ENCODE data around the gene OCA2. TPM values are rescaled to one million over a fixed set of nuclear protein-coding genes. Genes with fewer than 3 reads are reported as not detected.

Gene OCA2
- total RNA-seq, 1 experiment from 2014 or later, result 0.21 TPM

DNA sequence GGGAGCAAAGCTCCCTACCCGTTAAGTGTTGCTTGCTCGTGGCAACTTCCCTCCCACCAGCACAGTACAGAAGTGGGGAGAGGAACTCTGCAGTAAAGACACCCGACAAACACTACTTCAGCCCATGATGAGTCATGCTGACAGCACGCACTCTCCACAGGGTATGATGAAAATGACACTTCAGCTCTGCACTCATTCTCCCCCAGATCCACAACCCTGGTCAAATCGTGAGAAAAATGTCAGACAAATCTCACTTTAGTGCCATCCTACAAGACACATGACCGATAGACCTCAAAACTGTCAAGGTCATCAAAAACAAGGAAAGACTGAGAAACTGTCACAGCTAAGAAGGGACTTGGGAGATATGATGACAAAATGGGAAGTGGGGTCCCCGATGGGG lies 278.9 kb downstream of the OCA2 start:
- no peaks in the 10 kb centered on the region for H3K36me3 ChIP-seq (replicated peaks; ENCODE audit: control insufficient read depth, insufficient read depth, low read length)
- no peaks in the 10 kb centered on the region for H3K27me3 ChIP-seq (ENCODE audit: control insufficient read depth, insufficient read depth, low read length)
- H3K4me3 ChIP-seq (ENCODE audit: insufficient read depth, low read depth, low read length), result no peak overlapping the region
- no peak for DNase-seq

DNA sequence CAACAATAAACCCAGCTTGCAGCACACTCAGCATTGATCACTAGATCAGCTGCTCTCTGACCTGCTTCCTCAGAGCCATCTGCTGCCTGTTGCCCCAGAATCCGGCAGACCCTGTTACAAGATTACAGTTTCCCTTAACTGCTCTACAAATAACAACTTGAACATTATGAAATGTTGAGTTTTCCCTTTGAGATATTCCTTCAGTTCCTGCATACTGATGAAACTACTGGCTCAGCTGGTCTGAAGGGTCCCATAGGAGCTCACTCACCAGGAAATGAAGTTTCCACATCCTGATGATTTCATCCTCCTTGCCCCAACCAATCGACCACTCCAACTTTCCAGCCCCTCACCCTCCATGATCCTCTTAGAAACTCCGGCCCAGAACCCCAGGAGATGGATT lies 281.9 kb downstream of the OCA2 start:
- DNase-seq, result no peak
- no peaks in the 10 kb centered on the region for H3K36me3 ChIP-seq (replicated peaks; ENCODE audit: control insufficient read depth, insufficient read depth, low read length)
- no peaks in the 10 kb centered on the region for H3K27me3 ChIP-seq (ENCODE audit: control insufficient read depth, insufficient read depth, low read length)
- H3K4me3 ChIP-seq (ENCODE audit: insufficient read depth, low read depth, low read length), result no peak overlapping the region

DNA sequence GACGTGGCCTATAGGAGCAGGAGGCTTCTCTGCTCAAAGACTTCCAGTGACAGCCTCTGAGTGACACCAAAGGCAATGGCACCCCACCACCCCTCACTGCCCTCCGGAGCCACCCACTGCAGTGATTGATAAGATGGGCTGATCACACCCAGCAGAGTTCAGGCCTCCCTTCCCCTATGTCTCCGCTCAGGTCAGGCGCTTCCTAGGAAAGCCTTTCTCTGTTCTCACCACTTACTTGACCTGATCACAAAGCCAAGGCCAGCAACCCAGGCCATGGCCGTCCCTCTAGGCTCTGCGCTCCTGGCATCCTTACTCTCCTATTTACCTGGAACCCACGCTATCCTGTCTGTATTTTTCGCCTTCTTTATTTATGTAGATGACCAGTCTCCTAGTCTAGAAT lies 282.3 kb downstream of the OCA2 start:
- Histone ChIP-seq H3K27me3 (ENCODE audit: control insufficient read depth, insufficient read depth, low read length) (no peaks in the 10 kb centered on the region), H3K4me3 (ENCODE audit: insufficient read depth, low read depth, low read length) (no peak overlapping the region), H3K36me3 (replicated peaks; ENCODE audit: control insufficient read depth, insufficient read depth, low read length) (no peaks in the 10 kb centered on the region)
- no peak for DNase-seq

DNA sequence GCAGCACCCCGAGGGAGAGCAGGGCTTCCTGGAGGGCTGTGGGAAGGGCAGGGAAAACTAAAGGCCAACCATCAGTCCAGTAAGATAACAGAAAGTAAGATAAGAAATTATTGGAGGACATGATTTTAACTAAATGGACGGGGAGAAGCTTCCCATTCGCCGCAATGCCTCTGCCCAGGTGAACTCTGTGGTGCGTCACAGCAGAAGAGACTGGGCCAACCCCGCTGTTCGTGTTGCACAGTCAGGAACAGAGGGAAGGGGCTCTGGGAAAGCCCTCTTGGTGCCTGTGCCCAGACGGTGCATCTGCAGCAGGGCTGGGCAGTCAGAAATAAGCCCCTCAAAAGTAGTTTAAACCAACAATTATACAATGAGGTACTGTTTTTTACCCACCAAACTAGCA lies 284.1 kb downstream of the OCA2 start:
- no peaks in the 10 kb centered on the region for H3K27me3 ChIP-seq (ENCODE audit: control insufficient read depth, insufficient read depth, low read length)
- H3K4me3 ChIP-seq (ENCODE audit: insufficient read depth, low read depth, low read length), result no peak overlapping the region
- DNase-seq, result no peak
- H3K36me3 ChIP-seq (replicated peaks; ENCODE audit: control insufficient read depth, insufficient read depth, low read length), result no peaks in the 10 kb centered on the region

DNA sequence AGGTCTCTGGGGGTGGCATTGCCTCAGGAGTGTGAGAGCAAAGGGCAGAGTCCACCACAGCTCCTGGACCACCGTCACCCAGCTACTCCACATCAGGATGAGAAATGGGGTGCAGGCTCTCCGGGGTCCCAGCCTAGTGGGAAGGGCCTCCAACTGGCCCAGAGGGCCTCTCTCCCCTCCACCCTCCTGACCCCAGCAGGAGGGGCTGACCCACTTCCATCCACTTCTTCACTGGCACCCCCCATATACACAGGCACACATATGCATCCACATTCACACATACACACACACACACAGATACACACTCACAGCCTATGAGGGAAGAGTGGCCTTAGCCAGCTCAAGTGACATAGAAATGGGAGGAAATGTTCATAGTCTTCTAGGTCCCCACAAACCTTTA lies 286.0 kb downstream of the OCA2 start:
- H3K4me3 ChIP-seq (ENCODE audit: insufficient read depth, low read depth, low read length), result no peak overlapping the region
- no peaks in the 10 kb centered on the region for H3K36me3 ChIP-seq (replicated peaks; ENCODE audit: control insufficient read depth, insufficient read depth, low read length)
- no peaks in the 10 kb centered on the region for H3K27me3 ChIP-seq (ENCODE audit: control insufficient read depth, insufficient read depth, low read length)
- DNase-seq, result no peak

DNA sequence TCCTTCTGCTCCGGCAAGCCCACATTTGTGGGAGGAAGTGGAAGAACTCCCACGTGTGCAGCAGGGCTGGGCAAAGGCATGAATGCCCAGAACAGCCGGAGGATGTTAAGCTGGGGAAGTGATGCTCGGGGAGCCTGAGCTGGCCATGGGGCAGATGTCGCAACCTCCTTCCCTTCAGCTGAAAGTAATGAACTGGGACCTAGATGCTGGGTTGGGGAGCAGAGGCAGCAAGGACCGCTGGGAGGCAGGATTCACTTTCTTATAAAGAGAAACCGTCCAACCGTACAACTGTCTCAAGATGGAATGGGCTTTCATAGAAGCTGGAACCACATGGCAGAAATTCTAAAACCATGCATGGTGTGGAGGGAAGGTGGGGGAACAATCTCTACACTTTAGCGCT lies 290.9 kb downstream of the OCA2 start:
- Histone ChIP-seq H3K27me3 (ENCODE audit: control insufficient read depth, insufficient read depth, low read length) (no peaks in the 10 kb centered on the region), H3K36me3 (replicated peaks; ENCODE audit: control insufficient read depth, insufficient read depth, low read length) (no peaks in the 10 kb centered on the region), H3K4me3 (ENCODE audit: insufficient read depth, low read depth, low read length) (no peak overlapping the region)
- no peak for DNase-seq

DNA sequence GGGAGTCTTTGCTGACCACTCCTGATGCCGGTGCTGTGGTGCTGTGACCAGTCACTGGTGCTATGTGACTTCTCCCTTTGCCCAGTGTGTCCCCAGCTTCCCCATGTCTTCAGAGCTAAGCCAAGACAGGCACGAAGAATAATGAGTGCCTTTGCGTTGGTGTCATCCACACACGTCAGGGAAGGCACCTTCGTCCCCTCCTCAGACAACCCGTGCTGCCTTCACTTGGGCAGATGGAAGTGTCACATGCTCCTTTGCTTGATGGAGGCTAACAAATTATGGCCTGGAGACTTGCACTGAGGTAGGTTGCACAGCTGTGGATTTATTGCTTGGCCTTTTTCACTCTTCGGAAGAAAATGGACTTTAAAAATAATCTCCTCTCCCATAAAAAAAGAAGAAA lies 291.8 kb downstream of the OCA2 start:
- no peak for DNase-seq
- no peaks in the 10 kb centered on the region for H3K27me3 ChIP-seq (ENCODE audit: control insufficient read depth, insufficient read depth, low read length)
- H3K4me3 ChIP-seq (ENCODE audit: insufficient read depth, low read depth, low read length), result no peak overlapping the region
- no peaks in the 10 kb centered on the region for H3K36me3 ChIP-seq (replicated peaks; ENCODE audit: control insufficient read depth, insufficient read depth, low read length)

DNA sequence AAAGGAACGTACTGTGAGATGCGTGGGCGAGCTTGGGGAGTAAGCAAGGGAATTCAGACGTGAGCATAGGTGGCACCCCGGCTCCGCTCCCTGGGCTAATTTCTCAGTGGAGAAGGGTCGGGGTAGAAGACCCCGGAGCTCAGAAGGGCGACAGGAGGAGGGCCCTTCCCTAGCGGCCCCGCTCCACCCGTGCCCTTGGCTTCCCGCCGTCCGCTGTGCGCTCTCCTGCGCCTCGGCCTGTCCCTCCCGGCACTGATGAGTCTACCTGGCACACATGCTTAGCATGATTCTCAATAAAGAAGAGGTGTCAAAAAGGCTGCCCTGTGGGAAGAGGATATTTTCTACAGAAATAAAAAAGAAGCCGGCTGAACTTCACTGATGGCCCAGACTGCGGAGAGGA lies 292.7 kb downstream of the OCA2 start:
- no peak for DNase-seq

DNA sequence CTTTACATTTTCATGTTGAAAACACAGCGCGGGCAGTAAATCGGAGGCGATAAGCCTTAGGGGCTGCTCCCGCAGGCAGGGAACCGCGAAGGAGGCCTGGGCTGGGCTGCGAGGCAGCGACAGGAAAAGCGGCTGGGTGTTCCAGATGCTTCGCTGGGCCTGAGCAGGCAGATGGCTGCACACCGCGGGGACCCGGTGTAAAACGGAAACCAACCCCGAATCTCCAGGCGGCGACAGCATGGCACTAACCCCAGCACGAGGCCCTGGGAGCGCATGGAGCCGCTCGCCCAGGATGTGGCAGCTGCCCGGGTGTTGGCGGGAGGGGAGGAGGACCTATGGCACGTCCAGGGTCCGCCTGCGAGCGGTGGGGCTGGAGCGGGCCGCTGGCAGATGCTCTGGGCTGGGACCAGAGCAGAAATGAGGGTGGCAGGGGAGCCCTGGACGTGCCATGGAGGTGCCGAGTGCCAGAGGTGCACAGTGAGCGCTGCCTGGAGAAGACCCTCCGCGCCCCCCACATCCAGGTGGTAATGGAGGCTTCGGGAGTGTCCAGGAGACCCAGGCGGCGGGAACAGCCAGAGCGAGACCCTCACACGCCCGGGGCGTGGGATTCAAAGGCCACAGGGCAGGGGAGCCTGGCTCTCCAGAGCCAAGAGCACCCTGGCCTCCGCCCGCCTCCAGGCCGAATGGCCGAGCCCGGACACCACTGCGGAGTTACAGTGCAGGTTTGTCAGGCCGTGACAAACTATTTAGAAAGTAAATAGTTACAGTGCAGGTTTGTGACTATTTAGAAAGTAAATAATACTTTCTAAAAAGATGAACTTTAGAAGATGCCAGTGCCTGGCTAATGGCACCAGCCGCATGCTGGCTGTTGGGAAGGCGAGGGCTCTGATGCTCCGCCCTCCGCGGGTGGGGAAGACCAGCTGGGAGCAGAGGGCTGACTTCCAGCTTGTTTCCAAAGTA lies 293.6 kb downstream of the OCA2 start:
- no peak overlapping the region for H3K4me3 ChIP-seq (ENCODE audit: insufficient read depth, low read depth, low read length)
- no peaks in the 10 kb centered on the region for H3K36me3 ChIP-seq (replicated peaks; ENCODE audit: control insufficient read depth, insufficient read depth, low read length)
- peak; percentile 44 for DNase-seq
- no peaks in the 10 kb centered on the region for H3K27me3 ChIP-seq (ENCODE audit: control insufficient read depth, insufficient read depth, low read length)

More for the DNA sequence above, 292.7 kb downstream of the OCA2 start:
- H3K36me3 ChIP-seq (replicated peaks; ENCODE audit: control insufficient read depth, insufficient read depth, low read length), result no peaks in the 10 kb centered on the region
- no peaks in the 10 kb centered on the region for H3K27me3 ChIP-seq (ENCODE audit: control insufficient read depth, insufficient read depth, low read length)
- H3K4me3 ChIP-seq (ENCODE audit: insufficient read depth, low read depth, low read length), result no peak overlapping the region

DNA sequence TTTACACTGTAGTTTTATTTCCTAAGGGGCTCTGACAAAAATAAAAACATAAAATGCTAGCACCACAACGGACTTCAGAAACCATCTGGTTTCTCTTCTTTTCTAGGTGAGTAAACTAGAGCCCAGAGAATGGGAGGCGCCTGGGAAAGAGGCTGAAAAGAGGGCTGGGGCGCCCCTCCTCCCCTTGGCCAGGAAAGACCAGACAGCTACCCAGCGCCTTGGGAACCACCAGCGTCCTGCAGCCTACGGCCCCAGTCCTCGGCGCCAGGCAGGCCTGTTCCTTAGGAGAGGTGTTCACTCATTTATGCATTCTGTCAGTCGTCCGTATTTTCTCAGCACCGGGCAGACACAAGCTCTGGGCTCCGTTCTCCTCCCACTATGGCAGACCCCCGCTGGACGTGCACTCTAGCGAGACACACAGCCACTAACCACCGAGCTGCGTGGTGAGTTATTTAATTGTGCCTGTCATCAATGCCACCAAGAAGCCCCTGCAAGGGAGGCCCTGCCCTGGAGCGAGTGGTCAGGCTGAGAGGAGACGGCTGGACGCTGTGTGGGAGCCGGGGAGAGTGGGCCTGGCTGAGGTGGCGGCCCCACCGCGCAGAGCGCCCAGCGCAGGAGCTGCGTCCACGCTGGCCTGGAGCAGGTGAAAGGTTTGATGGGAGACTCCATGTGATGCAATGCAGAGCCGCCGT lies 294.4 kb downstream of the OCA2 start:
- H3K4me3 ChIP-seq (ENCODE audit: insufficient read depth, low read depth, low read length), result no peak overlapping the region
- DNase-seq, result peak; percentile 63
- H3K36me3 ChIP-seq (replicated peaks; ENCODE audit: control insufficient read depth, insufficient read depth, low read length), result no peaks in the 10 kb centered on the region
- no peaks in the 10 kb centered on the region for H3K27me3 ChIP-seq (ENCODE audit: control insufficient read depth, insufficient read depth, low read length)

DNA sequence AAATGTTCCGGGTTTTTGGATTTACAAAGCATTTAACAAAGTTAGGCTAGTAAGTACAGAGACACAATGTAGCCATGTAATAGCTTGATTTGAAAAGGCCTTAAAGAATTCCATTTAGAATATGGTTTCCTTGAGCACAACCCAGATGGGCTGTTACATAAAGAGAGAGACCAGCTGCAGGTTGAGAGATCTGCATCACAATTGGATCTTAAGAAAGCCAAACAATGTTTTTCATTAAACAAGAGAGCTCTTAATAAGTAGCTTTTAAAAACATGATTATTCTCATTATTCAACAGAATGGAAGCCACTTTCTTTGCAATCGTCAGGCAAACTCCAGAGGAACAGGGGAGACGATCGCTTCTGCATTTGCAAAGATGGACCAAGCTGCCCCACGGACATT lies 300.3 kb downstream of the OCA2 start:
- H3K36me3 ChIP-seq (replicated peaks; ENCODE audit: control insufficient read depth, insufficient read depth, low read length), result no peaks in the 10 kb centered on the region
- no peak overlapping the region for H3K4me3 ChIP-seq (ENCODE audit: insufficient read depth, low read depth, low read length)
- H3K27me3 ChIP-seq (ENCODE audit: control insufficient read depth, insufficient read depth, low read length), result no peaks in the 10 kb centered on the region
- no peak for DNase-seq

DNA sequence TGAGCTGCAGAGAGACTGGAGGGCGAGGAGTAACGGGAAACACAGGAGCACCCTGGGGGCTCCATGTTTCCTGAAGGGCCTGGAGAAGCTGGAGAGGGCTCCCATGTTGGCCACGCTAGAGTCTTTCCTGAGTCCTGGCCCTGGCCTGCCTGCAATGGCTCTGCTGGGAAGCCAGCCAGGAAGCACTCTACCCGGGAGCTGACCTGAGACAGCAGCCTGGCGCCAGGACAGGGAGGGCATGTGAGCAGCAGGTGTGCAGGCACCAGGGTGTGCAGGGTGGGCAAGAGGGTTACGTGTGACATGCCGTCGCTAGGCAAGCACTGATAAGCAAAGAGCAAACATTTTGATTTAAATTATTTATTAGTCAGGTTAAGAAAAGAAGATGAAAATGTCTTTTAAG lies 301.4 kb downstream of the OCA2 start:
- DNase-seq, result no peak
- no peaks in the 10 kb centered on the region for H3K27me3 ChIP-seq (ENCODE audit: control insufficient read depth, insufficient read depth, low read length)
- no peaks in the 10 kb centered on the region for H3K36me3 ChIP-seq (replicated peaks; ENCODE audit: control insufficient read depth, insufficient read depth, low read length)
- H3K4me3 ChIP-seq (ENCODE audit: insufficient read depth, low read depth, low read length), result no peak overlapping the region

DNA sequence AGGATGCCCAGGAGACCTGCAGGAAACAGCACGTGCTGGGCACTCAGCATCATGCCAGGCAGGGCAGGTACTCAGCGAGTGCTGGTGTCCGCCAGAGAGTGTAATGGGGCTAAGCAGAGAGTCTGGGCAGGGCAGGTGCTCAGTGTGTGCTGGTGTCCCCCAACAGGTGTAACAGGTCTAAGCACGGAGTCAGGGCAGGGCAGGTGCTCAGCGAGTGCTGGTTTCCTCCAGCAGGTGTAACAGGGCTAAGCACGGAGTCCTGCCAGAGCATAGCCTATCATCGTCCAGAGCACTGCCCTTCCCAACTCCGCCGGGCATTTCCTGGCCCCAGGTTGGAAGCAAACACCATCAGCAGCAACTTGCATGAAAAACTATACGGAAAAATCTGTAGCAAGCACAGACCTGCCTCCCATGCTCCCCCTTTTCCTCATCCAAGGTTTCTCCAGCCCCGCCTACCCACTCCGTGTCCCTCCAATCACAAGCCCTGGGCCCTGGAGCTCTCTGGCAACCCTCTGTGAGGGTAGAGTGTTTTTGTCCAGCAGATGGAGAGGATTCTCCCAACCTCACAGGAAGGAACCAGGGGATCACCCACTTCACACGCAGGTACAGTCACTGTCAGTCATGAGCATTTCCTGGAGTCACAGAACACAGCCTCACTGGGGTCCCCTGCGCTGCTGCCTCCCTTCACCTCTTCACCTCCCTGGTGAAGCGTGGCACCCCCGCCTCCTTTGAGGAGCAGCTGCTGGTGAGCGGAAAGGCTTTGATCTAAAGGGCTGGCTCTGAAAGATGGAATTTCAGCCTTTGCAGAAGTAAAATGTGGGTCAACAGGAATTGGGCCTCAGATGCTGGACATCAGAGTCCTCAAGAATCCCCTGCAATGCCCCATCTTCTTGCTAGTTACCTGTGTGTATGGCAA lies 302.5 kb downstream of the OCA2 start:
- peak; percentile 64 for DNase-seq
- Histone ChIP-seq H3K4me3 (ENCODE audit: insufficient read depth, low read depth, low read length) (no peak overlapping the region), H3K27me3 (ENCODE audit: control insufficient read depth, insufficient read depth, low read length) (no peaks in the 10 kb centered on the region), H3K36me3 (replicated peaks; ENCODE audit: control insufficient read depth, insufficient read depth, low read length) (no peaks in the 10 kb centered on the region)

DNA sequence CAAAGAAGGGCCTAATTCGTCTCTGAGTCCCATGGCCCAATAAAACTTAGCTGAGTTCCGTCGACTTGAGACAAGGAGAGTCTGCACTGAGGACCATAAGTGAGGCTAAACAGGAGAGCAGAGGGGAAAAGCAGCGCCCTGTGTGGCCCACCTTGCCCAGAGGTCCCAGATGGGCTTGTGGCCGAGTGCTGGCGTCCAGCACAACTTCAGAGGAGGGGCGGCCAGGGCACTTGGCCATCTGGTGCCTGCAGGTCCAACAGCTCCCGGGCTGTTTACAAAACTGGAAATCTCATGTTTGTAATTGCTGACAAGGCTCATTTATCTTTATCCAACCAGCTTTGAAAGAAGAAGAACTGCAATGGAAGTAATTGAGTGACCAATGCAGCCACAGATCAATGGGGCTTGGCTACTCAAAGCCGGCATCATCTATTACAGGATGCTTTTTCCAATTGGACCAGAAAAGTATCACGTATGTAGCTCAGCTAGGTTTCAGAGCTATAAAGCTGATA lies 306.3 kb downstream of the OCA2 start:
- Histone ChIP-seq H3K4me3 (ENCODE audit: insufficient read depth, low read depth, low read length) (no peak overlapping the region), H3K36me3 (replicated peaks; ENCODE audit: control insufficient read depth, insufficient read depth, low read length) (no peaks in the 10 kb centered on the region), H3K27me3 (ENCODE audit: control insufficient read depth, insufficient read depth, low read length) (no peaks in the 10 kb centered on the region)
- no peak for DNase-seq
